Measurements from ENCODE around the gene NANOS2.
A peak's percentile ranks its signal among the peaks of the same experiment; 100 is the strongest.

The NANOS2 gene

DNA sequence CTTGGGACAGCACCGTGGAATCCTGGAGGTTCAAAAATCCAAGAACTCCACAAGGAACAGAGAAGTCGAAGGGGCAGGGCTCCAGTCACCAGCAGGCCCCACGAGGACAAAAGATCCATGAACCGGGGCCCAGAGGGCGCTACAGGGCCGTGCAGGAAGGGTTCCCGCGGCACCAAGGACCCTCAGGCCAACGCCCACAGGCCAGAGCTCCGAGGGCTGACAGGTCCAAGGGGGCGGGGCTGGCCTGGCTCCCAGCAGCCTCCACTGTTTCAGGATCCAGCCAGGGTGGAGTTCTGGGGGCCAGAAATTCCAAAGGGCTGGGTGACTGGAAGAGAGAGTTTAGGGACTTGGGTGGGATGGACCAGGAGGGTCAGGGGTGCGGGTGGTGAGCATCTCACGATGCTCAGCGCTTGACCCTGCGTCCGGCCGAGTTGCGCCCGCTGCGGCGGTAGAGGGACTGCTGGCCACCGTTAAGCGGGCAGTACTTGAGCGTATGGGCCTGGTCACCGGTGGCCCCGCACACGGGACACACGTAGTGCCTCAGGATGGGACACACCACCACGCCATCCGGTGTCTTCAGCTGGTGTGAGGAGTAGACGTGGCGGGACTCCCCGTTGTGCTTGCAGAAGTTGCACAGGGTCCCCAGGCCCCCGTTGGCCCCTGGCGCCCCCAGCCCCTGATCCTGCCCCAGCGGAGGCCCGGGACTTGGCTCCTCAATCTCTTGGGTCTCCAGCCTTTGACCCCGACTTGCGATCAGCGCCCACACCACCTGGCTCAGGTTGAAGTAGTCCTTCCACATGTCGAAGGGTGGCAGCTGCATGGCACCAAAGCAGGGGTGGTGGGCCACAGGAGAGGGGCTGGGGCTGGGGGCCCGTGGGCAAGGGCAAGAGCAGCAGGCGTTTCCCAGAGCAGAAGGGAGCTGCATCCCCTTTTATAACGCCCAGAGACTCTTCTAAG is at the start of gene NANOS2:
TSS of gene NANOS2 (minus strand) at position 905 of the 957 bp plus-strand sequence. CDS start at position 820, 85 bp downstream.
- Mint-ChIP-seq H3K36me3 (ENCODE audit: low read depth) (no peaks in the 10 kb centered on the region), H3K27me3 (ENCODE audit: low read depth, poor library complexity) (peaks cover 32% of the 10 kb centered on the region), H3K27ac (no peak within 1 kb of the TSS), H3K4me1 (no peaks in the 10 kb centered on the region), H3K4me3 (no peak within 1 kb of the TSS), H3K9me3 (no peaks in the 10 kb centered on the region)
- peak; percentile 51 for DNase-seq
- TF ChIP-seq, protein P1, sequence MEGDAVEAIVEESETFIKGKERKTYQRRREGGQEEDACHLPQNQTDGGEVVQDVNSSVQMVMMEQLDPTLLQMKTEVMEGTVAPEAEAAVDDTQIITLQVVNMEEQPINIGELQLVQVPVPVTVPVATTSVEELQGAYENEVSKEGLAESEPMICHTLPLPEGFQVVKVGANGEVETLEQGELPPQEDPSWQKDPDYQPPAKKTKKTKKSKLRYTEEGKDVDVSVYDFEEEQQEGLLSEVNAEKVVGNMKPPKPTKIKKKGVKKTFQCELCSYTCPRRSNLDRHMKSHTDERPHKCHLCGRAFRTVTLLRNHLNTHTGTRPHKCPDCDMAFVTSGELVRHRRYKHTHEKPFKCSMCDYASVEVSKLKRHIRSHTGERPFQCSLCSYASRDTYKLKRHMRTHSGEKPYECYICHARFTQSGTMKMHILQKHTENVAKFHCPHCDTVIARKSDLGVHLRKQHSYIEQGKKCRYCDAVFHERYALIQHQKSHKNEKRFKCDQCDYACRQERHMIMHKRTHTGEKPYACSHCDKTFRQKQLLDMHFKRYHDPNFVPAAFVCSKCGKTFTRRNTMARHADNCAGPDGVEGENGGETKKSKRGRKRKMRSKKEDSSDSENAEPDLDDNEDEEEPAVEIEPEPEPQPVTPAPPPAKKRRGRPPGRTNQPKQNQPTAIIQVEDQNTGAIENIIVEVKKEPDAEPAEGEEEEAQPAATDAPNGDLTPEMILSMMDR (IDR thresholded peaks at IDR 0.05), result peak; percentile 19

DNA sequence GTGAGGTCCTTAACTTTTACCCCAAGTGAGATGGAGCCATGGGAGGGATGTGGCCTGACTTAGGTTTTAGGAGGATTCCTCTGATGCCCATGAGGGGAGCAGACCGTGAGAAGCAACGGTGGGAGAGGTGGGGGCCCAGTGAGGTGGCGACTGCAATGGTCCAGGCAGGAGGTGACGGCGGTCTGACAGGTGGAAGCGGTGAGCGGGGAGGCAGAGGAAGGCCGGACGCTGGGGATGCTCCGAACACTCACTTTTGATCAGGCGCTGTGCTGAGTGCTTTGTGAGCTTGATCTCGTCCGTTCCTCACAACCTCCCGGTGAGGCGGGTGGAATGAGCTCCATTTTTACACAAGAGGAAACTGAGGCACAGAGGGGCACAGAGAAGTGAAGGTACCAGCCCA is 47.4 kb upstream of the NANOS2 start:
- TF ChIP-seq, protein P1 (IDR thresholded peaks at IDR 0.05), result no peak
- H3K27ac Mint-ChIP-seq, result no peak overlapping the region
- H3K27me3 Mint-ChIP-seq (ENCODE audit: low read depth, poor library complexity), result peaks cover 82% of the 10 kb centered on the region
- peaks cover 6% of the 10 kb centered on the region for H3K4me1 Mint-ChIP-seq
- no peaks in the 10 kb centered on the region for H3K36me3 Mint-ChIP-seq (ENCODE audit: low read depth)
- DNase-seq, result no peak
- H3K4me3 Mint-ChIP-seq, result no peak overlapping the region
- no peaks in the 10 kb centered on the region for H3K9me3 Mint-ChIP-seq

DNA sequence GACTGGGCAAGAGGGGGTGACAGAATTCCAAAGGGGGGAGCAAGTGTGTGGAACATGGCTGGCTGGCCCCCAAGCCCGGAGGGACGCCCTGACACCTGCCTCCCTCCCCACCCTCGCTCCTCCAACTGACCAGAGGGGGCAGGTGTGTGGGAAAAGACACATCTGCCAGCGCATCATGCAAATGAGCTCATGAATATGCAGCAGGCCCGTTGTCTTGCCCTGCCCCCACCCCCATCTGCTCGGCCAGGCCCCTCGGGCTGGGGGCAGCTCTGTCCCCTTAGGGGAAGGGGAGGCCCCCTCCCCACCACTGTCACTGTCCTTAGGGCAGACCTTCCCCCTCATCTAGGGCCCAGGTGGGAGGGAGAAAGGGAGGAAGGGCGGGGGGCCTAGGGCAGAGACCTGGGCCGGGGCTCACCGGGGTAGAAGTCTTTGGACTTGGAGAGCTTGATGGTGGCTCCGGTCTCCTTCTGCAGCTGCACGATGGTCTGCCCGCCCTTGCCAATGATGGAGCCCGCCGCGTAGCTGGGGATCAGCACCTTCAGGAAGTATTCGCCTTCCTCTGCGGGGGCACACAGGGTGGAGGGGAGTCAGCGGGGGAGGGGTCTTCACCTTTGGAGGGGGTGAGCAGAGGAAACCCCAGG is 46.1 kb upstream of the NANOS2 start:
- peaks cover 80% of the 10 kb centered on the region for H3K27me3 Mint-ChIP-seq (ENCODE audit: low read depth, poor library complexity)
- no peaks in the 10 kb centered on the region for H3K9me3 Mint-ChIP-seq
- TF ChIP-seq, protein P1 (IDR thresholded peaks at IDR 0.05), result no peak
- no peaks in the 10 kb centered on the region for H3K36me3 Mint-ChIP-seq (ENCODE audit: low read depth)
- no peak overlapping the region for H3K27ac Mint-ChIP-seq
- H3K4me1 Mint-ChIP-seq, result peaks cover 6% of the 10 kb centered on the region
- no peak overlapping the region for H3K4me3 Mint-ChIP-seq
- peak; percentile 31 for DNase-seq

DNA sequence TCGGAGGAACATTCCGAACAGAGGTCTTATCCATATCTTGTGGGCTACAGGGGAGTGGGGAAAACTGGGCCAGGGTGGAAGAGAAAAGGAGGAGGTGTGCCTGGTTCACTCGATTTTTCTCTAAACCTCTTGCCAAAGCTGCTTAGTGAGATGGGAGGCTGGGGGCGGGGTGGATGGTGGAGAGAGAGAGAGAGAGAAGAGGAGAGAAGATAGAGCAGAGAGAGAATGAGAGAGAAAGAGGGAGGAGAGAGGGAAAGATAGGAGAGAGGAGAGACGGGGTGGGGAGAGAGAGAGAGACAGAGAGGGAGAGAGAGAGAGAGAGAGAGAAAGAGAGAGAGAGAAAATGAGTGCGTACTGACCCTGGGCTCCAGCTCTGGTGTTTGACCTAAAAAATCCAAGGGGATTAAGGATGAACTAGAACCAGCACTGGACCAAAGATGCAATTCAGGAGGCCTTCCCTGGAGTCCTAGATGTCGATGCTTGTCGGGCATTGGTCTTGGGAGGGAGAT is 45.0 kb upstream of the NANOS2 start:
- no peak overlapping the region for H3K4me3 Mint-ChIP-seq
- DNase-seq, result no peak
- no peaks in the 10 kb centered on the region for H3K36me3 Mint-ChIP-seq (ENCODE audit: low read depth)
- H3K27ac Mint-ChIP-seq, result no peak overlapping the region
- no peaks in the 10 kb centered on the region for H3K9me3 Mint-ChIP-seq
- peaks cover 6% of the 10 kb centered on the region for H3K4me1 Mint-ChIP-seq
- TF ChIP-seq, protein P1 (IDR thresholded peaks at IDR 0.05), result no peak
- H3K27me3 Mint-ChIP-seq (ENCODE audit: low read depth, poor library complexity), result peaks cover 81% of the 10 kb centered on the region

DNA sequence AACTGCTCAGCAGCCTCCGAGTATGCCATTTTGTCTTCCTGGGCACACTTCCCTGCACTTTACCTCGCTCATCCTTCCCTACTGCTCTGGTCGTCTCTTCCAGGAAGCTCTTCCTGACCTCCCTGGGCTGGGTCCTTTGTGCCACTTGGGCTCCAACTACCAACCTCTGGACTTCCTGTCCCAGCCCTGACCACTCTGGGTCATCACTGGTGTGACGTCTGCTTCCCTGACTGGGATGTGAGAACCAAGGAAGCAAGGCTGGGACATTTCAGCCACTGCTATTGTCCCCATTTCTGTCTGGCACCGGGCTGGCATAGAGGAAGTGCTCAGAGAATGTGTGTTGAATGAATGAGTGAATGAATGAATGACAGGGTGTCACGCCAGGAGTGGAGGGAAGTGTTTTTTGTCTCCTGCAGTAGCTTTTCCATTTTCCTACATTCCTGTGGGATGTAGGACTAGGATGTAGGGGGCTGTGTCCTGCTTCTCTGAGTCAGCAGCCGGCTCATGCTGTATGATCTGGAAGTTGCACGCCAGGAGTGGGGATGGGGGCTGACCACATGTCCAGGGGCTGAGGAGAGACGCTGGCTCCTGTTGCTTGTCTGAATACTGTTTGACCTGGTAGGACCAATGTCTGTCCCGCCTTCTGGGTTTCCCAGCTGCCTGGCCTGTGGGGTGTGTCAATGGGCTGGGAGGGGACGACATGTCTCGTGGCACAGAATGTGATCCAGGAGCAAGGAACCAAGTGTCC is 44.4 kb upstream of the NANOS2 start:
- no peak overlapping the region for H3K4me3 Mint-ChIP-seq
- no peak overlapping the region for H3K27ac Mint-ChIP-seq
- H3K9me3 Mint-ChIP-seq, result no peaks in the 10 kb centered on the region
- peaks cover 6% of the 10 kb centered on the region for H3K4me1 Mint-ChIP-seq
- H3K27me3 Mint-ChIP-seq (ENCODE audit: low read depth, poor library complexity), result peaks cover 77% of the 10 kb centered on the region
- TF ChIP-seq, protein P1 (IDR thresholded peaks at IDR 0.05), result no peak
- DNase-seq, result no peak
- no peaks in the 10 kb centered on the region for H3K36me3 Mint-ChIP-seq (ENCODE audit: low read depth)
